Neural progenitor cell (in vitro differentiated cells): ENCODE measurements around the gene HSPB3.

Experiments
- CTCF ChIP-seq: fragments of 200-600 bp; sonication (generic); IDR thresholded peaks from 2 replicates; pipeline ENCODE4 v1.5.1; 2017; ENCODE audit warnings: antibody characterized with exemption, mild to moderate bottlenecking
- EZH2 ChIP-seq: fragments of 200-600 bp; sonication (generic); IDR thresholded peaks from 2 replicates; pipeline ENCODE4 v1.6.1; 2017; ENCODE audit warnings: antibody characterized with exemption, mild to moderate bottlenecking, moderate library complexity

- TF ChIP-seq CTCF (no peak), EZH2 (no peak)
Measured at GRCh38 chr5:54495027-54495426, 39.5 kb downstream of the HSPB3 start.
